ENCODE measurements around the gene TNIP2.
A peak's percentile ranks its signal among the peaks of the same experiment; 100 is the strongest.

TNIP2 gene

DNA sequence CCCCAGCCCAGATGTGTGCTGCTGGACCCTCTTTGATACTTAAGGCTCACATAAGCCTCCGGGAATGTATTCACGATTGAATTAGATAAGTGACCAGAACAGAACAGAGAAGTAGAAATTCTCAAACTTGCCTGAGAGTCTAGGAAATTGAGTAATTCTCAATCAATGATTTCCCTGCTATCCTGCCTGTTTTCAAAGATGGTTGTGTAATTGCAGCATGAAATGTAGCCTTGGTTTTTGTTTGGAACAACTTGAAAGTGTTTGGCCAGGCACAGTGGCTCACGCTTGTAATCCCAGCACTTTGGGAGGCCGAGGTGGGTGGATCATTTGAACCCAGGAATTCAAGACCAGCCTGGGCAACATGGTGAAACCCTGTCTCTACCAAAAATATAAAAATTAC, 41.2 kb downstream of the TNIP2 start:
- no peak for DNase-seq

DNA sequence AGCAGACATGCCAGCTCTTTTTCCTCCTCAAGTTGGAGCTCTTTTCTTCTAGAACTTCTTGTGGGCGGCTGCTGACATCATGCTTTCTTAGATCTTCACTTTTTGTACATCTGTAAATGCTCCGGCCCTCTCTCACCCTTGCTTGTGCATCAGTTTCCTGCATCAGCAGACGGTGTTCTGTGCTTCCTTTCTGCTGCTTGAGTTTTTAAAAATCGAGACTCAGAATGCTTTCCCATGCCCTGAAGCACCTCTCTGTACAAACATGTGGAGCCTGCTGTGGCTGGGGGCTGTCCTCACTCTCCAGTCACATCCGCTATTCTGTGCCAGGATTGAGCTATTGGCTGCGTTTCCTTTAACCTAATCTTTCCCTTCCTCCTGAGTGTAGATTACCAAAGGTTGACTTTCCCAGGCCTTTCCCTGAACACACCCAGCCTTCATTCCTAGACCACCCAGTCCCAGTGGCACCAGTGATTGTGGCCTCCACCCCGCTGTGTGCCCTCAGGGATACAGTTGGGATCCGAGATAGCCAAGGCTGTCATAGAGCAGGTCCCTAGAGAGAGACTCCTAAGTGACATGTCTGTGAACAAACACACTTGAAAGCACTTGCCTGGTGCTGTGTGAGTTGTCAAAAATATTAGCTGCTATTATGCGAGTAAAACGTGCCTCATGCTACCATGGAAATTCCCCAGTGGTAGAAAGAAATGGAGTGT, 41.9 kb downstream of the TNIP2 start:
- peak in 1 of 2 donors; percentile 42 for DNase-seq

DNA sequence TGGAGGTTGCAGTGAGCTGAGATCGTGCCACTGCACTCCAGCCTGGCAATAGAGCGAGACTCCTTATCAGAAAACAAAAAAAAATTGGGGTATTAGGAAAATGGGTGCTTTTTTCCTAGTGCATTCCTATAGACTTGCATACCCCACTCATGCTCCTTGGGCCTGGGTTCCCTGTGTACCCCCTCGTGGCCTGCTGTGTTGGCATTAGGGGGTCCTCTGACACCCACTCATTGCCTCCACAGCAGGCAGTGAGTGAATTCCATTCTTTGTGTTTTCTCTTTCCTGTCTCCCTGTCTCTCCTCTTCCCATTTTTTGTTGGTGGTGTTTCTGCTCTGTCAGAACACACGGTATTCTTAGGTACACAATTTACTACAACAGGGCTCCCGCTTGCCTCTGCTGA, 42.8 kb downstream of the TNIP2 start:
- DNase-seq: no peak

DNA sequence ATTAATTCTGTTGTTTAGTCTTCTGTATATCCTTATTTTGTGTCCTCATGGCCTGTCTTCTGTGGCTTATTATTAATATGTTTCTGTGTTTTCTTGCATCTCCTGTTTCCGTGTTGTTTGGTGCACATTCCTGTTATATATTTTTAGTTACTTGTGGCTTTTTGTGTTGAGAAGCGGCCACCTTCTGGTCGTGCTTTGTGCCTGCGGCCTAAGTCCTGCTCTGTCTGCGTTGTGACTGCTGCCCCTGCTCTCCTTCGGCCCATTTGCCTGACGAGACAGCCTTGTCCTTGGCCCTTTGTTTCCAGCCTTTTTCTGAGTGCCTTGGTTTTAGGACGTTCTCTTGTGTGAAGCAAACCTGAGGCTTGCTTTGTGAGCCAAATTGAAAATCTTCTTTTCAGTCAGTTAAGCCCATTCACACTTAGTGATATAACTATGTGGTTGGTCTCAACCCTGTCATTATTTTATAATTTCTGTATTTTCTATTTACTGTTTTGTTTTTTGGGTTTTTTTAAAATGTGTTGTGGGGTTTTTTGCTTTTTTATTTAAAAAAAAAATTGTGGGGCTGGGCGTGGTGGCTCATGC, 43.8 kb downstream of the TNIP2 start:
- DNase-seq: no peak

DNA sequence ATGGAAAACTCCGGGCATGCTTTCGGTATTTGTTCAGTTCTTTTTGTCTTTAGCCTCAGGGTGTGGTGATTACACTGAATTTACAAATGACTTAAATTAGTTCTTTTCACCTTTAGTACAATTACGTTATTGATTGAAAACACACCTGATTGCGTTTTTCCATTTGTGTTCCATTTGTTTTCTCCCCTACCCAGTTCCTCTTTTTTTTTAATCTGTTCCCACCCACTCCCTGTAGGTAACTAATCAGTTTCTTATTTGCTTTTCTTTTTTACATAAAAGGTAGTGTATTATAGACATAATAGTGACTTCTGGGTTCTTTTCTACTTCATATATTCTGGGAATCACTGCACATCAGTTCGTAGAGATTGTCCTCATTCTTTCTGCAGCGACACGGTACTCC, 53.4 kb downstream of the TNIP2 start:
- DNase-seq: no peak

DNA sequence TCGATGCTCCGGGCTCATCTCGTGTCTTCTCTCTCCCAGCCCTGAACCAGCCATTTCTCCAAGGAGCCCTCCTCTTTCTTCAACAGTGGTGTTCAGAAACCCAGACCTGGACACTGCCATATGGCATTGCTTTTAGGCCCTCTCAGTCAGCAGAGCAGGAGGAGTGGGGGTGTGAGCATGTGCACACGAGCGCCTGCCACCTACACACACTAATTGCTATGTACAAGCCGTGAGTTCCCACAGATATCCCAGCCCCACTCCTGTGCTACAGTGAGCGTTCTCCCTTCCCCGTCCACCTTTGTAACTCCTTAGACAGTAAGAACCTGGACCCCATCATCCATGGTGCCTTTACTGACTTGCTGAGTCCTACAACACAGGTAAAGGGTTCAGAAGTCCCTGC, 53.8 kb downstream of the TNIP2 start:
- no peak for DNase-seq

DNA sequence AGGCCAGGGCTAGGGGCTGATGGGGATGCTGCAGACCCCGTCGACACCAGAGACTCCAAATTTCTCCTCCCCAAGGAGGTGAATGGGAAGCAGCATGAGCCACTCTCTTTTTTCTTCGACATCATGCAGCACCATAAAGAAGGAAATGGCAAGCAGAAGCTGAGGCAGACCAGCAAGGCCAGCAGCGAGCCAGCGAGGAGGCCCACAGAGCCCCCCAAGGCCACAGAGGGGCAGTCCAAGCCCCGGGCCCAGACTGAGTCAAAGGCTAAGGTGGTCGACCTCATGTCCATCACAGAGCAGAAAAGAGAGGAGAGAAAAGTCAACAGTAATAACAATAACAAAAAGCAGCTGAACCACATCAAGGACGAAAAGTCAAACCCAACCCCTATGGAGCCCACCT, 56.1 kb downstream of the TNIP2 start:
- no peak for DNase-seq

DNA sequence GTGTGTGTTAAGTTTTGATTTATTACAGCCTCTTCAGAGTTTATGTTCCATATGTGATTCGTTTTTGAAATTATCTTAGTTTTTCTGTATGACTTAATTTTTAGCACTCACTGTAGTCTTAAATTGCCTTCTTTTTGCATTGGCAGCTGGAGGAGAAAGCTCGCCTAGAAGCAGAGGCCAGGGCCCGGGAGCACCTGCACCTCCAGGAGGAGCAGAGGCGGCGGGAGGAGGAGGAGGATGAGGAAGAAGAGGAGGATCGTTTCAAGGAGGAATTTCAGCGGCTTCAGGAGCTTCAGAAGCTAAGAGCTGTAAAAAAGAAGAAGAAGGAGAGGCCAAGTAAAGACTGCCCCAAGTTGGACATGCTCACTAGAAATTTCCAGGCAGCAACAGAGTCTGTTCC, 56.6 kb downstream of the TNIP2 start:
- no peak for DNase-seq

DNA sequence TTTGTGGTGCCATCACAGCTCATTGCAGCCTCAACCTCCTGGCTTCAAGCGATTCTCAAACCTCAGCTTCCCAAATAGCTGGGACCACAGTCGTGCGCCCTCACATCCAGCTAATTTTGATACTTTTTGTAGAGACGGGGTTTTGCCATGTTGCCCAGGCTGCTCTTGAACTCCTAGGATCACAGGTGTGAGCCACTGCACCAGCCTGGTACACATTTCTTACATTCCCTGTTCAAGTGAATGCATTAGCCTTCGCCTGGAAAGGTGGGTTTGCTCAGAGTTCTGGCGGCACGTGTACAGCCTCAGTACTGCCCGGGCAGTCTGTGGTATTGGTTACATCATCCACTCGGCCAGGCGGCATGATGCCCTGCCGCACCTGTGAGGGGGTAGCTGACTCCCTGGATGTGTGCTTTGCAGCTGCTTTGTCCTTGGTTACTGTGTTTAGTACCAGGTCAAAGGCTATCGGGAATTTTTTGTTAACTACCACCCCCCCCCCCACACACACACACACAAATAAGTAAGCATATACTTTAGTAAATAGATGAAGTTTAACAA, 57.1 kb downstream of the TNIP2 start:
- no peak for DNase-seq

DNA sequence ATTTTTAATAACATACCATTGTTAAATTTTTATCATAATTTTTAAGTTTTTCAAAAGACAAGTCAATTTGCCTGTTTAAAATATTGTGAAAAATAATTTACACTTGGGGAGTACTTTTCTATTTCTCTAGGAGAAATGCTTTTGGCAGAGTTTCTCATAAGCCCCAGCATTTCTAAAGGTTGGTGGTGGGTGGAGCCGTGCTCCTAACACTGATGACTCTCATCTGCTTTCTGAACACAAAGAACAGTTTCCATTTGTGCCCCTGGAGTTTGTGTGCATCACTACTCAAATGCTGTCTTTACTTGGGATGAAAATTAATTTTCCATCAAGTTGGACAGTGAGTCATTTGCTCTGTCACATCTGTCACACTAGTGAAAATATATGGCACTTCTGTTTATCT, 57.6 kb downstream of the TNIP2 start:
- no peak for DNase-seq

DNA sequence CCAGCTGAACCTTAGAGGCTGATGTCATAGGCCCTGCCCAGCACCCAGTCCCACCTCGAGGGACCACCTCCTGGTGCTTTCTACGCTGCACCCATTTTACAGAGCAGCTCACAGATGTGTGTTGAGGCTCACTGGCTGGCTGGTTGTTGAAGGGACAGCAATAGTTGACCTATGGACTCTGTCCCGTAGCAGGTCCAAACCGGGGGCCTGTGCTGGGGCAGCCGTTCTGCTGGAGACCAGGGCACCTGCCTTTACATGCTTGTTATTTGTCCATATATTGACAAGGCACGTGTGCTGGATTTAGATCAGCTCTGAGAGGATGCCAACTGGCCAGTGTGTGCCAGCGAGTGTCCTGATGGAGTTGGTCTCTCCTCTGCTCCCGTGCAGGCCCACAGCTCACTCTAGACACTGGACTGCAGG, 58.1 kb downstream of the TNIP2 start:
- DNase-seq: no peak

DNA sequence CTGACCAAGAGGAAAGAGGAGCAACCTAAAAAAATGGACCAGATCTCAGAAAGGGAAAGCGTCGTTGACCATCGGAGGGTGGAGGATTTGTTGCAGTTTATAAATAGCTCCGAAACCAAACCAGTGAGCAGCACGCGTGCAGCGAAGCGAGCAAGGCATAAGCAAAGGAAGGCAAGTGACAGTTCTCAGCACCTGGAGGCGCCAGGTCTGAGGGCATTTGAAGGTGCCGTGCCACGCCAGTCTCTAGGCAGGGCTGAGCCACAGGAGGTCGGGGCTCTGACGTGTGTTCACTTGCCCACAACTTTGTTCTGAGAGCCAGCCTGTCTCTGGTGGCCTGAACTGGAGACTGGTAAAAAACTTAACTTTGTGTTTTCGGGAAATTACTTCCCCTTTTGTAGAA, 59.7 kb downstream of the TNIP2 start:
- DNase-seq: peak in 1 of 2 donors; percentile 76

DNA sequence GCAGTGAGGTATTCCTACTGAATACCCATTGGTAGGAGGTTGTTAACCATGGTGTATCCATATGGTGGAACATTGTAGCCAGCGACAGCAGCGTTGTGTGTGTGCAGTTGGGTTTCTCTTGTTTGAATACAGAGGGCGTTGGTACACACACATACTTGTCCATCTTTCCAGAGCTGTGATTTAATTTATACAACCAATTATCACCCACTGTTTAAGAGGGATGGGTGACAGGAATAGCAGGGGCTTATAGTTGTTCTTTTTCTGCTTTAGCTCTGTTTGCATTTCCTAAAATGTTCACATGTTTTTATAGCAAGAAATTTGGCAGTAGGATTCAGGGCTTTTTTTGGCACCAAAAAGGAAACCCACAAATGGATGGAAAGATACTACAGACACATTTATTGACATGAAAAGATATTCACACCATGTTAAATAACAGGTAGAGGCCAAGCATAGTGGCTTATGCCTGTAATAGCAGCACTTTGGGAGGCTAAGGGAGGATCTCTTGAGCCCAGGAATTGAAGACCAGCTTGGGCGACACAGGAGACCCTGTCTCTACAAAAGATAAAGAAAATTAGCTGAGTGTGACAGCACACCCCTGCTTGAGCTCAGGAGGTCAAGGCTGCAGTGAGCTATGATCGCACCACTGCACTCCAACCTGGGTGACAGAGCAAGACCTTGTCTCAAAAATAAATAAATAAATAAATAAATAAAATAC, 60.6 kb downstream of the TNIP2 start:
- DNase-seq: no peak

DNA sequence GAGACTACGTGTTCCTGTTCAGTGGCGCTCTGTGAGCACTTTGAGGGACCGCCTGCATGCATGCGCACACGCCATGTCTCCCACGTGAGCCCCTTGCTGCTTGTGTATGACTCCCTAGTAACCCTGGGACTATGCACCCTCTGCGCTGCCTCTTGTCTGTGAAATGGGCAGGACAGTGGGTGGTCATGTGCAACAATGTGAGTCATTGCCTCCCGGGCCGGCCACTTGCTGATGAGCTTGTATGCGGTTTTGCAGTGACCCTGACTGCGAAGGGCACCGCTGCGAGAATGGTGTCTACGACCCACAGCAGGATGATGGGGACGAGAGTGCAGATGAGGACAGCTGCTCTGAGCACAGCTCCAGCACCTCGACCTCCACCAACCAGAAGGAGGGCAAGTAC, 61.4 kb downstream of the TNIP2 start:
- DNase-seq: no peak

DNA sequence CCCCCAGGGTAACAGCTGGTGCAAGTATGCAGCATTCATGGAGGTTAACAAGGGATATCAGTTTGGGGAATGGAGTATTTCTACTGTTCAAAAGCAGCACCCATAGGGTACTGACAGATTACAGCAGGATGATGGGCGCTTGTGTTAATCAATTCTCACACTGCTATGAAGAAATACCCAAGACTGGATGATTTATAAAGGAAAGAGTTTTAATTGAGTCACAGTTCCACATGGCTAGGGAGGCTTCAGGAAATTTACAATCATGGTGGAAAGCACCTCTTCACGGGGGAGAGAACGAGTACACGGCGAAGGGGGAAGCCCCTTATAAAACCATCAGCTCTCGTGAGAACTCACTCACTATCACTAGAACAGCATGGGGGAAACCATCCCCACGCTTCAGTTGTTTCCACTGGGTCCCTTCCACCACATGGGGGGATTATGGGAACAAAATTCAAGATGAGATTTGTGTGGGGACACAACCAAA, 64.1 kb downstream of the TNIP2 start:
- no peak for DNase-seq

Measured in CD4-positive, alpha-beta T cell treated with Interleukin-4 for 1 hour (primary cell).